Common myeloid progenitor, CD34-positive (primary cell): ENCODE measurements around the gene MSI2.

ENCODE experiments used
- CTCF ChIA-PET: fragments of 350-600 bp; sonication (Branson Sonifier 250); formaldehyde crosslinking; loops from one replicate; lab custom pipeline; 2021; ENCODE audit warnings: antibody characterized with exemption; lab: Charles Lee
- POLR2A ChIA-PET: fragments of 350-600 bp; sonication (Branson Sonifier 250); formaldehyde crosslinking; loops from one replicate; lab custom pipeline; 2021; ENCODE audit warnings: antibody characterized with exemption; lab: Charles Lee
- DNase-seq, 3 donors: peaks; one replicate each; pipeline versions ENCODE4 v3.0.0 to v3.0.0-alpha.2; 2013
- H3K27ac ChIP-seq, 2 experiments: 1 replicate in 1 of 2; 2 replicates in 1 of 2; pipeline ENCODE4 v1.7.0; 2013; ENCODE audit warnings: inconsistent platforms in 2 of 2, low read length in 2 of 2, mild to moderate bottlenecking in 2 of 2, low read depth in 1 of 2, moderate library complexity in 1 of 2; ENCODE audit not compliant: severe bottlenecking in 2 of 2, insufficient read depth in 1 of 2, poor library complexity in 1 of 2
- H3K27me3 ChIP-seq, 5 experiments: replicated peaks in 2 of 5; 1 replicate in 3 of 5; 2 replicates in 2 of 5; pipeline versions ENCODE4 v1.6.1 to v1.7.0; 2013; ENCODE audit warnings: low read length in 4 of 5, mild to moderate bottlenecking in 2 of 5, moderate library complexity in 2 of 5, inconsistent platforms in 1 of 5; ENCODE audit not compliant: insufficient read depth in 5 of 5, control insufficient read depth in 4 of 5
- H3K36me3 ChIP-seq, 4 experiments: 1 replicate in 2 of 4; 2 replicates in 2 of 4; pipeline versions ENCODE4 v1.6.1 to v1.7.0; 2013; ENCODE audit warnings: low read length in 3 of 4, control low read depth in 1 of 4, mild to moderate bottlenecking in 1 of 4; ENCODE audit not compliant: control insufficient read depth in 4 of 4, insufficient read depth in 4 of 4
- H3K4me1 ChIP-seq, 4 experiments: 1 replicate in 3 of 4; 2 replicates in 1 of 4; pipeline versions ENCODE4 v1.6.1 to v1.7.1; 2013; ENCODE audit warnings: low read length in 3 of 4, mild to moderate bottlenecking in 3 of 4, control low read depth in 1 of 4, inconsistent platforms in 1 of 4, moderate library complexity in 1 of 4; ENCODE audit not compliant: control insufficient read depth in 4 of 4, insufficient read depth in 4 of 4; ENCODE audit errors: control extremely low read depth in 1 of 4
- H3K4me3 ChIP-seq, 7 experiments: 1 replicate in 4 of 7; 2 replicates in 3 of 7; pipeline versions ENCODE4 v1.5.1 to v1.7.0; 2013; ENCODE audit warnings: mild to moderate bottlenecking in 7 of 7, low read length in 6 of 7, moderate library complexity in 6 of 7, inconsistent platforms in 2 of 7, low read depth in 2 of 7, control low read depth in 1 of 7; ENCODE audit not compliant: insufficient read depth in 4 of 7, control insufficient read depth in 1 of 7; ENCODE audit errors: extremely low read depth in 1 of 7
- H3K9me3 ChIP-seq, 5 experiments: 1 replicate in 4 of 5; 2 replicates in 1 of 5; pipeline versions ENCODE4 v1.6.1 to v1.7.1; 2013; ENCODE audit warnings: low read length in 4 of 5, mild to moderate bottlenecking in 2 of 5, inconsistent platforms in 1 of 5, low read depth in 1 of 5, moderate library complexity in 1 of 5; ENCODE audit not compliant: control insufficient read depth in 4 of 5, insufficient read depth in 2 of 5; ENCODE audit errors: control extremely low read depth in 1 of 5
- WGBS: methylation state at CpG from one replicate; pipeline ENCODE4 v1.1.5; 2013; ENCODE audit not compliant: insufficient coverage; 5-methylcytosine and 5-hydroxymethylcytosine counted together

The MSI2 gene

DNA sequence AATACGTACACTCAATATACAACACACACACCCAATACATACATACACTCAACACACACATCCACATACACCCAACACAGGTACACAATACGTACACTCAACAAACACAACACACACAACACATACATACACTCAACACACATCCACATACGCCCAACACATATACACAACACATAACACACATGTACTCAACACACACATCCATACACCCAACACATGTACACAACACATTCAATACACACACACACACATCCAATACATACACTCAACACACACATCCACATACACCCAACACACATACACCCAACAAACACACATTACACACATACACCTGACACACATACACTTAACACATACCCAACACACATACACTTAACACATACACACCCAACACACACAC, 392.9 kb downstream of the MSI2 start:
- POLR2A ChIA-PET: no interaction called here
- H3K4me1 ChIP-seq: no peaks in the 10 kb centered on the region
- H3K36me3 ChIP-seq: peaks cover 9 to 92% (median 69%) of the 10 kb centered on the region in 4 experiments
- H3K27ac ChIP-seq: no peak overlapping the region
- no peaks in the 10 kb centered on the region for H3K27me3 ChIP-seq
- no peaks in the 10 kb centered on the region for H3K9me3 ChIP-seq
- WGBS: 88% methylated on average over 3 of the region's 3 CpGs
- CTCF ChIA-PET: no interaction called here
- DNase-seq: peak in 1 of 3 donors; percentile 18
- H3K4me3 ChIP-seq: no peak overlapping the region

DNA sequence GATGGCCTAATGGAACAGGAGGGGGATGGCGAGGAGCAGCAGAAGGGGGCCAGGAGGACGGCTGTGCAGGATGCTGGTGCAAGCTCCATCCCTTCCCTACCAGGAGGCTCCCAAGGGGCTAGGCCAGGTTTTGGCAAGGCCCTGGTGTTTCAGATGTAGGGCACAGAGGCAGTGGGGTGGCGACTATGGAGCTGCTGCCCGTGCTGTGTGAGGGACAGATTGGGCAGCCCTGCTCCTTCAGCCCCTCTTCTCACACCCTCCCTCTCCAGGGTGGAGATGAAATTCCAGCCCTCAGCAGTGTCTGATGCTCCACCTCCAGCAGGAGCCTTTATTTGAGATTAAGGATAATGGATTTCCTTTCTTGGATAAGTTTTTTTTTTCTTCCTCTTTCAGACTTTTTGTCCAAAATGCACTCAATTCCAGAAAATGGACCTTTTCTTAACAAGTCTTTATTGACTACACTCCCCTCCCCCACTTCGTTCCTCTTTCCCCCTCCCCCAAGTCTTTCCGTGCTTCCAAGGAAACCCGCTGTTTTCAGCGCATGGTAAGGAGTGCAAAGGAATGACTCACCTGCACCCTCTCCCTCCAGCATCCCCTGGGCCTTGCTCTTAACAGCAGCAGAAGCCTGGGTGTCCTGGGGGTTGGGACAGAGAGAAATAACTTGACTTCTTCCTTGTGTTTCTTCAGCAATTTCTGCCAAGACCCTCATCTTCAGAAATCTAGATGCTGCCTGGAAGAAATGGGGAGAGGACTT, 393.6 kb downstream of the MSI2 start:
- Histone ChIP-seq H3K36me3 (peaks cover 9 to 91% (median 72%) of the 10 kb centered on the region in 4 experiments), H3K4me1 (no peaks in the 10 kb centered on the region), H3K27me3 (no peaks in the 10 kb centered on the region), H3K4me3 (no peak overlapping the region), H3K9me3 (no peaks in the 10 kb centered on the region), H3K27ac (no peak overlapping the region)
- ChIA-PET POLR2A (no interaction called here), CTCF (no interaction called here)
- WGBS: 94% methylated on average over 5 of the region's 8 CpGs
- DNase-seq: no peak

DNA sequence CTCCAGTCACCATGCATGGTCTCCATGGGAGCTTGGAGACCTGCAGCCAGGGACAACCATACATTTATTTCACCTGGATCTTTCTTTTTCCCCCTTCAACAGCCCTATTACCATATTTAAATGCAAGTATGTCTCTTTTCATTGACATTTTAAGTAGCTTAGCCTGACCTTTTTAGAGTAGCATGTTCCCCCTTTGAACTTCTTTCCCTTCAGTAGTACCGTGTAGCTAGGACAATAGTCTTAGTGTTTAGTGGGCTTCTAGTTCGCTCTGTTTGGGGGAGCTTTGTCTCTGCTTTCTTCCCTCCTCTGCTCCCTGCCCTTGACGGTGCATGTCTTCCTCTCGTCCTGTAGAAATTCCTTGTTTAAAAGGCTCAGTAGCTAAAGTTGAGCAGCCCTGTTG, 394.2 kb downstream of the MSI2 start:
- Histone ChIP-seq H3K27me3 (no peaks in the 10 kb centered on the region), H3K4me3 (no peak overlapping the region), H3K36me3 (peaks cover 9 to 91% (median 72%) of the 10 kb centered on the region in 4 experiments), H3K9me3 (no peaks in the 10 kb centered on the region), H3K27ac (no peak overlapping the region), H3K4me1 (no peaks in the 10 kb centered on the region)
- ChIA-PET CTCF (no interaction called here), POLR2A (no interaction called here)
- 80% methylated on average over 2 of the region's 4 CpGs for WGBS
- DNase-seq: no peak

GRCh38 chr17:57651451-57651850, 395.1 kb downstream of the MSI2 start:
- no peak overlapping the region for H3K27ac ChIP-seq
- no peak overlapping the region for H3K4me3 ChIP-seq
- H3K9me3 ChIP-seq: no peaks in the 10 kb centered on the region
- no peak for DNase-seq
- H3K27me3 ChIP-seq: no peaks in the 10 kb centered on the region
- CTCF ChIA-PET: no interaction called here
- POLR2A ChIA-PET: no interaction called here
- WGBS: 93% methylated on average over 5 of the region's 7 CpGs
- H3K4me1 ChIP-seq: no peaks in the 10 kb centered on the region
- H3K36me3 ChIP-seq: peaks cover 11 to 91% (median 72%) of the 10 kb centered on the region in 4 experiments

DNA sequence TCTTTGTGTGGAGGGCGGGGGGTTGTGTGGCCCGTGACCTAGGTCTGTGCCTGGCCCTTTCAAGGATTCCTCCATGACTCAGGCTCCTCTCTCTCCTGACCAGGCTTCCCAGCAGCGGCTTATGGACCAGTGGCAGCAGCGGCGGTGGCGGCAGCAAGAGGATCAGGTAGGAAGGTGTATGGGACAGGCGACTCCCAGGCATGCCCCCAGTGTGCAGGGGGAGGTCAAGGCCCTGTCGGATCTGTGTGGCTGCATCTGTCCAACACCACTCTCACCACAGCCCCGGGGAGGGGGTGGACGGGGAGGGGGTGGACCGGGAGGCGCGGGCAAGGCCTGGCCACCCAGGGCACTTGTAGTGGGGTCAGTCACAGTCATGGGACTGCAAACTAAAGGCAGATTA, 395.7 kb downstream of the MSI2 start:
- DNase-seq: no peak
- H3K9me3 ChIP-seq: no peaks in the 10 kb centered on the region
- WGBS: 93% methylated on average over 5 of the region's 13 CpGs
- H3K4me1 ChIP-seq: no peaks in the 10 kb centered on the region
- H3K4me3 ChIP-seq: no peak overlapping the region
- POLR2A ChIA-PET: no interaction called here
- CTCF ChIA-PET: no interaction called here
- H3K27ac ChIP-seq: no peak overlapping the region
- peaks cover 15 to 91% (median 75%) of the 10 kb centered on the region in 4 experiments for H3K36me3 ChIP-seq
- H3K27me3 ChIP-seq: no peaks in the 10 kb centered on the region

DNA sequence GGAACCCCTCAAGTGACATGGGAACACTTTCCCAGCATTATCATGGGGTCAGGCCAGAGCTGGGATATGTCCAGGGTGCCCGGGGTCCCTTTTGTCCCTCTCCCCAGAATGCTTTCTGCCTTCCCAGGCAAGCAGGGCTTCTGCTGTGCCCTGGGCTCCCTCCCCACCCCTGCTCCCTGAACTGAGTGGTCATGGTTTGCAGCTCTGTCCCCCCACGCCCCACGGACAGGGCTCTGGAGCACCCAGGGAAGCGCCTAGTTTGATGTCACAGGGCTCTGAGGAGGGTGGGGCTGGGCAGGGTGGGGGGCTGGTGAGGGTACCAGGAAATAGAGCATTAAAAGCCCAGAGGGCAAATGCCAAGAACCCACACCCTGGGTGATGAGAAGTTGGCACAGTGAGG, 396.5 kb downstream of the MSI2 start:
- 83% methylated on average over 1 of the region's 4 CpGs for WGBS
- H3K27ac ChIP-seq: peak overlapping the region in 1 of 2 experiments; percentile 18
- H3K27me3 ChIP-seq: no peaks in the 10 kb centered on the region
- ChIA-PET POLR2A (no interaction called here), CTCF (no interaction called here)
- H3K9me3 ChIP-seq: no peaks in the 10 kb centered on the region
- DNase-seq: no peak
- peaks cover 16 to 97% (median 81%) of the 10 kb centered on the region in 4 experiments for H3K36me3 ChIP-seq
- no peak overlapping the region for H3K4me3 ChIP-seq
- H3K4me1 ChIP-seq: no peaks in the 10 kb centered on the region

DNA sequence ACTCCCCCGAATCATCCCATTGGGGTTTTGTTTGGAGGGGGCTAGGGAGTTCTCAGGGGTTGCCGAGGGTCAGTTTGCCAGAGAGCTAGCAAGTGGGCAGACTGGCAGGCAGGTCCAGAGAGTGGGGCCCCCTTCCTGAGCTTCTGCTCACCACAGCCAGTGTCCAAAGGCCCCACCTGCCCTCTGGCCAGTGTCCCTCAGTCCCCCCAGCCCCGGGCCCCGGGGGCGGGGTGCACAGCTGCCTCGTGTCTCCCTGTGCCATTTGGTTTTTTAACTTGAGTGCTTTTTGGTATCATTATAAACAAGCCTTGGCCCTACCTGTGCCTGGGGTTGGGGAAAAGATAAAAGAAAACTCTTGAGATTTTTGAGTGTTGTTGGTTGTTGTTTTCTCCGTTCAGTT, 397.0 kb downstream of the MSI2 start:
- CTCF ChIA-PET: no interaction called here
- no peaks in the 10 kb centered on the region for H3K27me3 ChIP-seq
- peak overlapping the region in 1 of 2 experiments; percentile 18 for H3K27ac ChIP-seq
- H3K36me3 ChIP-seq: peaks cover 16 to 97% (median 84%) of the 10 kb centered on the region in 4 experiments
- no peaks in the 10 kb centered on the region for H3K4me1 ChIP-seq
- POLR2A ChIA-PET: no interaction called here
- 93% methylated on average over 3 of the region's 7 CpGs for WGBS
- no peak for DNase-seq
- no peaks in the 10 kb centered on the region for H3K9me3 ChIP-seq
- H3K4me3 ChIP-seq: no peak overlapping the region
